GM21367 (cell line): ENCODE measurements around the gene PPP2R5D.
"Not testable (repeated sequence)": the region's sequence is repeated elsewhere in the genome, so short reads cannot be mapped to it uniquely, and the experiment has no call there.

Source experiments
- ATAC-seq: cut with Tn5 transposase; IDR thresholded peaks from one replicate; pipeline ENCODE4 v1.9.1; 2021; ENCODE audit not compliant: unreplicated experiment

The PPP2R5D gene

GRCh38 chr6:43021270-43022047 lies 37.1 kb downstream of the PPP2R5D start, which contains the start of gene RRP36:
RRP36 (plus strand) TSS chr6:43021623; CDS start chr6:43021655, 32 bp downstream.
- ATAC-seq = peak; percentile 86

GRCh38 chr6:43024436-43024835 lies 40.1 kb downstream of the PPP2R5D start:
- no peak for ATAC-seq

- no peak for ATAC-seq
These were observed 42.0 kb downstream of the PPP2R5D start for GRCh38 chr6:43026365-43026764.

- no peak for ATAC-seq
These were observed 44.8 kb downstream of the PPP2R5D start for GRCh38 chr6:43029120-43029519.

GRCh38 chr6:43032326-43032725 lies 48.0 kb downstream of the PPP2R5D start:
- no peak for ATAC-seq

- no peak for ATAC-seq
These were observed 49.3 kb downstream of the PPP2R5D start for GRCh38 chr6:43033496-43034189.

GRCh38 chr6:43034190-43034525 lies 49.8 kb downstream of the PPP2R5D start:
- ATAC-seq = no peak

GRCh38 chr6:43035495-43036194 lies 51.3 kb downstream of the PPP2R5D start:
- ATAC-seq = no peak

- no peak for ATAC-seq
These were observed 52.3 kb downstream of the PPP2R5D start for GRCh38 chr6:43036712-43037111.

- ATAC-seq = no peak
These were observed 52.8 kb downstream of the PPP2R5D start for GRCh38 chr6:43037197-43037596.

- no peak for ATAC-seq
These were observed 53.3 kb downstream of the PPP2R5D start for GRCh38 chr6:43037706-43038105.

GRCh38 chr6:43038727-43039126 lies 54.4 kb downstream of the PPP2R5D start:
- ATAC-seq = no peak

GRCh38 chr6:43040542-43041257 lies 56.3 kb downstream of the PPP2R5D start:
- no peak for ATAC-seq

- not testable (repeated sequence) for ATAC-seq
These were observed 57.1 kb downstream of the PPP2R5D start for GRCh38 chr6:43041475-43041874.

GRCh38 chr6:43043310-43043709 lies 58.9 kb downstream of the PPP2R5D start:
- no peak for ATAC-seq

GRCh38 chr6:43045371-43045930 lies 61.1 kb downstream of the PPP2R5D start:
- no peak for ATAC-seq

- no peak for ATAC-seq
These were observed 63.6 kb downstream of the PPP2R5D start for GRCh38 chr6:43047998-43048397.

GRCh38 chr6:43050981-43051380 lies 66.6 kb downstream of the PPP2R5D start:
- no peak for ATAC-seq

GRCh38 chr6:43052225-43052841 lies 68.0 kb downstream of the PPP2R5D start:
- no peak for ATAC-seq

GRCh38 chr6:43052842-43053544 lies 68.6 kb downstream of the PPP2R5D start:
- no peak for ATAC-seq
